ENCODE measurements around the gene GSTO2. TPM values are rescaled to one million over a fixed set of nuclear protein-coding genes. Genes with fewer than 3 reads are reported as not detected.

Gene GSTO2
- total RNA-seq, 1 donor from 2014 or later: 7.8 TPM

- Histone ChIP-seq H3K4me3 (no peak overlapping the region), H3K4me1 (peaks cover 72% of the 10 kb centered on the region), H3K27ac (peak overlapping the region; percentile 21), H3K9me3 (no peaks in the 10 kb centered on the region), H3K36me3 (peaks cover 30% of the 10 kb centered on the region), H3K27me3 (ENCODE audit: low read depth) (no peaks in the 10 kb centered on the region)
- intact Hi-C loops (cut with DNase I): no loop called here
- ATAC-seq (no peak), DNase-seq (no peak)
- no peak for TF ChIP-seq CTCF (IDR thresholded peaks at IDR 0.05)
Observed at GRCh38 chr10:104318326-104318725, 49.3 kb downstream of the GSTO2 start.

- peaks cover 80% of the 10 kb centered on the region for H3K4me1 ChIP-seq
- TF ChIP-seq CTCF (IDR thresholded peaks at IDR 0.05): no peak
- H3K36me3 ChIP-seq: peaks cover 23% of the 10 kb centered on the region
- H3K4me3 ChIP-seq: no peak overlapping the region
- H3K27me3 ChIP-seq (ENCODE audit: low read depth): no peaks in the 10 kb centered on the region
- ATAC-seq: peak; percentile 3 to 27
- peak overlapping the region; percentile 26 for H3K27ac ChIP-seq
- intact Hi-C loops (cut with DNase I): no loop called here
- H3K9me3 ChIP-seq: no peaks in the 10 kb centered on the region
- peak; percentile 54 for DNase-seq
Observed at GRCh38 chr10:104318810-104319741, 50.1 kb downstream of the GSTO2 start.

- TF ChIP-seq CTCF (IDR thresholded peaks at IDR 0.05): no peak
- peaks cover 100% of the 10 kb centered on the region for H3K4me1 ChIP-seq
- H3K9me3 ChIP-seq: no peaks in the 10 kb centered on the region
- no peaks in the 10 kb centered on the region for H3K27me3 ChIP-seq (ENCODE audit: low read depth)
- intact Hi-C loops (cut with DNase I): no loop called here
- peak overlapping the region; percentile 70 for H3K27ac ChIP-seq
- DNase-seq (no peak), ATAC-seq (no peak)
- H3K36me3 ChIP-seq: peaks cover 5% of the 10 kb centered on the region
- no peak overlapping the region for H3K4me3 ChIP-seq
Observed at GRCh38 chr10:104321226-104321625, 52.2 kb downstream of the GSTO2 start.

GRCh38 chr10:104321725-104322415 is 52.9 kb downstream of the GSTO2 start:
- H3K27ac ChIP-seq: peak overlapping the region; percentile 70
- H3K36me3 ChIP-seq: peaks cover 5% of the 10 kb centered on the region
- intact Hi-C loops (cut with DNase I): no loop called here
- no peaks in the 10 kb centered on the region for H3K9me3 ChIP-seq
- no peak for DNase-seq
- no peak overlapping the region for H3K4me3 ChIP-seq
- no peak for ATAC-seq
- TF ChIP-seq CTCF (IDR thresholded peaks at IDR 0.05): no peak
- peaks cover 100% of the 10 kb centered on the region for H3K4me1 ChIP-seq
- H3K27me3 ChIP-seq (ENCODE audit: low read depth): no peaks in the 10 kb centered on the region

GRCh38 chr10:104322416-104322782 is 53.4 kb downstream of the GSTO2 start:
- Histone ChIP-seq H3K9me3 (no peaks in the 10 kb centered on the region), H3K27me3 (ENCODE audit: low read depth) (no peaks in the 10 kb centered on the region), H3K27ac (peak overlapping the region; percentile 70), H3K36me3 (peaks cover 5% of the 10 kb centered on the region), H3K4me1 (peaks cover 100% of the 10 kb centered on the region), H3K4me3 (no peak overlapping the region)
- DNase-seq (peak; percentile 77), ATAC-seq (peak; percentile 18 to 50)
- no peak for TF ChIP-seq CTCF (IDR thresholded peaks at IDR 0.05)
- intact Hi-C loops (cut with DNase I): no loop called here
